PC-9 (cell line): ENCODE data around the gene POLD2. TPM values are rescaled to one million over a fixed set of nuclear protein-coding genes. Genes with fewer than 3 reads are reported as not detected.
A peak's percentile ranks its signal among the peaks of the same experiment; 100 is the strongest.

Source experiments
- BruUV-seq: library from RNA; stranded (reverse); fragments of 400-500 nt; replicated peaks from 2 replicates; lab custom pipeline; 2021; lab: Mats Ljungman, UMichigan
- CTCF ChIA-PET: fragments of 300-600 bp; sonication (Branson Sonifier 250); formaldehyde crosslinking; loops from one replicate; lab custom pipeline; 2022; ENCODE audit warnings: antibody characterized with exemption; lab: Charles Lee
- POLR2A ChIA-PET: fragments of 300-600 bp; sonication (Branson Sonifier 250); formaldehyde crosslinking; loops from one replicate; lab custom pipeline; 2022; ENCODE audit warnings: antibody characterized with exemption; ENCODE audit not compliant: unreplicated experiment; lab: Charles Lee
- DNase-seq, 2 experiments: peaks; one replicate each; pipeline versions ENCODE4 v3.0.0 to v3.0.0-alpha.2; 2015 to 2022; ENCODE audit warnings: mixed read lengths in 1 of 2
- H2AFZ ChIP-seq: fragments of 200-600 bp; sonication (generic); 2 replicates; pipeline ENCODE4 v1.8.1; 2017; ENCODE audit warnings: antibody characterized with exemption
- H3F3A ChIP-seq: fragments of 200-600 bp; sonication (generic); 2 replicates; pipeline ENCODE4 v1.8.1; 2017; ENCODE audit warnings: antibody characterized with exemption, mild to moderate bottlenecking, low read depth; ENCODE audit not compliant: insufficient read depth
- H3K27ac ChIP-seq: fragments of 200-600 bp; sonication (generic); 2 replicates; pipeline ENCODE4 v1.6.1; 2016; ENCODE audit warnings: mixed run types
- H3K27me3 ChIP-seq: fragments of 200-600 bp; sonication (generic); 2 replicates; pipeline ENCODE4 v1.6.1; 2016; ENCODE audit warnings: low read depth, mixed run types; ENCODE audit not compliant: insufficient read depth
- H3K36me3 ChIP-seq: fragments of 200-600 bp; sonication (generic); 2 replicates; pipeline ENCODE4 v1.6.1; 2016; ENCODE audit warnings: low read depth, mixed run types
- H3K4me1 ChIP-seq: fragments of 200-600 bp; sonication (generic); replicated peaks from 2 replicates; pipeline ENCODE4 v1.6.1; 2016; ENCODE audit warnings: mixed run types; ENCODE audit not compliant: insufficient read depth
- H3K4me2 ChIP-seq: fragments of 200-600 bp; sonication (generic); 2 replicates; pipeline ENCODE4 v1.6.1; 2017; ENCODE audit warnings: mixed run types
- H3K4me3 ChIP-seq: fragments of 200-600 bp; sonication (generic); 2 replicates; pipeline ENCODE4 v1.6.1; 2016; ENCODE audit warnings: mixed run types
- H3K79me2 ChIP-seq: fragments of 200-600 bp; sonication (generic); 2 replicates; pipeline ENCODE4 v1.6.1; 2017; ENCODE audit warnings: low read depth, mixed run types
- H3K9me2 ChIP-seq: fragments of 200-600 bp; sonication (generic); 2 replicates; pipeline ENCODE4 v1.8.1; 2017; ENCODE audit warnings: mild to moderate bottlenecking; ENCODE audit not compliant: insufficient read depth
- H3K9me3 ChIP-seq: fragments of 200-600 bp; sonication (generic); 2 replicates; pipeline ENCODE4 v1.8.1; 2016; ENCODE audit warnings: low read depth; ENCODE audit not compliant: insufficient read depth
- H4K20me1 ChIP-seq: fragments of 200-600 bp; sonication (generic); 2 replicates; pipeline ENCODE4 v1.8.1; 2017; ENCODE audit not compliant: insufficient read depth
- CTCF ChIP-seq: fragments of 200-600 bp; sonication (generic); conservative IDR thresholded peaks from 2 replicates; pipeline ENCODE4 v1.6.1; 2017; ENCODE audit warnings: mixed run types, antibody characterized with exemption, mild to moderate bottlenecking, moderate library complexity
- EZH2 ChIP-seq: fragments of 200-600 bp; sonication (generic); IDR thresholded peaks from 2 replicates; pipeline ENCODE4 v1.8.0; 2017; ENCODE audit warnings: antibody characterized with exemption, low read depth
- intact Hi-C: fragments of 100-400 bp; cut with micrococcal nuclease; formaldehyde crosslinking; loops from one replicate; pipeline ENCODE4 v1.10.0; 2022; ENCODE audit not compliant: unreplicated experiment
- total RNA-seq: library from RNA; stranded (reverse); gene quantifications from 2 replicates; pipeline ENCODE4 v1.2.3, GENCODE V29; 2021

Gene POLD2
- total RNA-seq, 1 experiment from 2014 or later = 249 TPM

GRCh38 chr7:44104860-44105771, 18.2 kb downstream of the POLD2 start:
- Histone ChIP-seq H3K4me2 (no peak overlapping the region), H3K27me3 (no peaks in the 10 kb centered on the region), H4K20me1 (no peaks in the 10 kb centered on the region), H3K9me2 (no peaks in the 10 kb centered on the region), H3K4me3 (no peak overlapping the region), H3F3A (peaks cover 5% of the 10 kb centered on the region; the same call in 1 of the 2 replicates), H3K36me3 (no peaks in the 10 kb centered on the region), H3K79me2 (no peaks in the 10 kb centered on the region), H3K9me3 (no peaks in the 10 kb centered on the region), H3K27ac (no peak overlapping the region), H3K4me1 (0 out of 2 replicates have a peak, but pooled peaks cover 7% of the 10 kb centered on the region), H2AFZ (no peak overlapping the region)
- peak in 1 of 2 experiments; percentile 41 for DNase-seq
- ChIA-PET CTCF (interaction anchor here (0.6 to 0.7 kb wide), 3 partner anchors 29 to 859 kb away, joined by 4 to 6 read pairs (median 5); no protein-coding TSS in a partner anchor), POLR2A (interaction anchor here (0.5 to 0.7 kb wide), 2 partner anchors 29 to 66 kb away, joined by 3 to 11 read pairs; no protein-coding TSS in a partner anchor)
- intact Hi-C loops = no loop called here
- TF ChIP-seq EZH2 = no peak
- TF ChIP-seq CTCF = no peak
- no TSS peak for BruUV-seq

DNA sequence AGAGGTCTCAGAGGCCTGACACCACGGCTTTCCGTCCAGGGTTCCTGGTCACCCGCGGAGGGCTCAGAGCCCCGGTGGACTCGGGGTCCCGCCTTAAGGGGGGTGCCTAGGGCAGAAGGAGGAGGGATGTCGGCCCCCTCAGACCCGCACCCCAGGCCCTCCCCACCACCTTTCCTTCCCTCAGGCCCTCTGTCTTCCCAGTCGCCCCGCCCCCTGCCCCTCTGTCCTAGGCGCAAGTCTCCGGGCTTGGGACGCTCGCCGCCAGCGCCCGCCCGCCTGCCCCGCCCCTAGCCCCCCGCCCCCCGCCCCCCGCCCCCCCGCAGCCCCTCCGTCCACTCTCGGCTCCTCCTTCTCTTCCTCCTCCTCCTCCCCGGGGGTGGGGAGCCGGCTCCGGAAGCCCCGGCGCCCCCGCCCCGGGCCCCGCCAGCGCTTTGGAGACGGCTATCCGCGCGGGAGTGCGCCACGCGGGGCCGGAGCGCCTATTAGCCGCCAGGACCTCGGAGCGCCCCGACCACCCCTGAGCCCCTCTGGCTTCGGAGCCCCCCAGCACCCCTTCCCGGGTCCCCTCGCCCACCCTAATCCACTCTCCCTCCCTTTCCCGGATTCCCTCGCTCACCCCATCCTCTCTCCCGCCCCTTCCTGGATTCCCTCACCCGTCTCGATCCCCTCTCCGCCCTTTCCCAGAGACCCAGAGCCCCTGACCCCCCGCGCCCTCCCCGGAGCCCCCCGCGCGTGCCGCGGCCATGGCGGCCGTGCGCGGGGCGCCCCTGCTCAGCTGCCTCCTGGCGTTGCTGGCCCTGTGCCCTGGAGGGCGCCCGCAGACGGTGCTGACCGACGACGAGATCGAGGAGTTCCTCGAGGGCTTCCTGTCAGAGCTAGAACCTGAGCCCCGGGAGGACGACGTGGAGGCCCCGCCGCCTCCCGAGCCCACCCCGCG, 19.2 kb downstream of the POLD2 start, which contains the start of gene AEBP1:
Gene AEBP1 (plus strand): TSS at position 423 of the 937 bp plus-strand sequence. CDS start 321 bp downstream, at position 744.
- DNase-seq = no peak
- Histone ChIP-seq H3K27me3 (no peaks in the 10 kb centered on the region), H3K4me1 (0 out of 2 replicates have a peak, but pooled peaks cover 7% of the 10 kb centered on the region), H3K9me3 (no peaks in the 10 kb centered on the region), H3K79me2 (no peaks in the 10 kb centered on the region), H3K36me3 (no peaks in the 10 kb centered on the region), H2AFZ (no peak within 1 kb of the TSS), H4K20me1 (no peaks in the 10 kb centered on the region), H3F3A (peaks cover 5% of the 10 kb centered on the region; the same call in 1 of the 2 replicates), H3K4me2 (no peak within 1 kb of the TSS), H3K4me3 (no peak within 1 kb of the TSS), H3K27ac (no peak within 1 kb of the TSS), H3K9me2 (no peaks in the 10 kb centered on the region)
- intact Hi-C loops = no loop called here
- POLR2A ChIA-PET = no interaction called here
- CTCF ChIA-PET = no interaction called here
- no peak for TF ChIP-seq CTCF
- no peak for TF ChIP-seq EZH2
- no TSS peak for BruUV-seq

- no peaks in the 10 kb centered on the region for H3K79me2 ChIP-seq
- 0 out of 2 replicates have a peak, but pooled peaks cover 7% of the 10 kb centered on the region for H3K4me1 ChIP-seq
- no peak overlapping the region for H3K4me2 ChIP-seq
- H3K9me2 ChIP-seq = no peaks in the 10 kb centered on the region
- CTCF ChIA-PET = no interaction called here
- H3F3A ChIP-seq = peaks cover 5% of the 10 kb centered on the region; the same call in 1 of the 2 replicates
- BruUV-seq = no TSS peak
- no peak overlapping the region for H3K27ac ChIP-seq
- H4K20me1 ChIP-seq = no peaks in the 10 kb centered on the region
- intact Hi-C loops = no loop called here
- no peak overlapping the region for H3K4me3 ChIP-seq
- H3K36me3 ChIP-seq = no peaks in the 10 kb centered on the region
- no peaks in the 10 kb centered on the region for H3K9me3 ChIP-seq
- no peak for TF ChIP-seq EZH2
- TF ChIP-seq CTCF = no peak
- DNase-seq = no peak
- POLR2A ChIA-PET = no interaction called here
- H2AFZ ChIP-seq = no peak overlapping the region
- H3K27me3 ChIP-seq = no peaks in the 10 kb centered on the region
Measured at GRCh38 chr7:44103566-44103922, 19.8 kb downstream of the POLD2 start.
